Neural cell (in vitro differentiated cells): ENCODE data around the gene TOR1AIP2. TPM values are rescaled to one million over a fixed set of nuclear protein-coding genes. Genes with fewer than 3 reads are reported as not detected.

Experiments
- H2AFZ ChIP-seq: fragments of 200-600, 300-800 bp; sonication (generic), shearing (Covaris generic); 2 replicates; pipeline ENCODE4 v1.6.0; 2014; ENCODE audit warnings: low read depth, mild to moderate bottlenecking, antibody characterized with exemption, low read length, moderate library complexity
- H3F3A ChIP-seq: fragments of 200-600 bp; shearing (Covaris generic); 2 replicates; pipeline ENCODE4 v1.6.1; 2016; ENCODE audit warnings: mild to moderate bottlenecking, moderate library complexity, mixed read lengths, antibody characterized with exemption, low read length; ENCODE audit not compliant: insufficient read depth, poor library complexity, severe bottlenecking
- H3K27ac ChIP-seq: fragments of 200-600, 300-800 bp; sonication (generic), shearing (Covaris generic); 2 replicates; pipeline ENCODE4 v1.5.1; 2014; ENCODE audit warnings: mild to moderate bottlenecking, low read length, moderate library complexity
- H3K27me3 ChIP-seq: fragments of 300-800, 200-600 bp; sonication (generic), shearing (Covaris generic); 2 replicates; pipeline ENCODE4 v1.6.0; 2014; ENCODE audit warnings: mild to moderate bottlenecking, low read depth, low read length, moderate library complexity; ENCODE audit not compliant: insufficient read depth
- H3K36me3 ChIP-seq: fragments of 300-800, 200-600 bp; sonication (generic), shearing (Covaris generic); 2 replicates; pipeline ENCODE4 v1.5.1; 2014; ENCODE audit warnings: mild to moderate bottlenecking, antibody characterized with exemption, low read length, moderate library complexity; ENCODE audit not compliant: insufficient read depth
- H3K4me2 ChIP-seq: fragments of 300-800, 200-600 bp; sonication (generic), shearing (Covaris generic); 2 replicates; pipeline ENCODE4 v1.6.0; 2014; ENCODE audit warnings: mild to moderate bottlenecking, low read length
- H3K4me3 ChIP-seq: fragments of 300-800, 200-600 bp; sonication (generic), shearing (Covaris generic); 2 replicates; pipeline ENCODE4 v1.5.1; 2014; ENCODE audit warnings: mild to moderate bottlenecking, low read length, moderate library complexity
- H3K79me2 ChIP-seq: fragments of 200-600 bp; shearing (Covaris generic); replicated peaks from 2 replicates; pipeline ENCODE4 v1.6.0; 2014; ENCODE audit warnings: mild to moderate bottlenecking, low read length, moderate library complexity; ENCODE audit not compliant: insufficient read depth
- H3K9ac ChIP-seq: fragments of 300-800, 200-600 bp; sonication (generic), shearing (Covaris generic); 2 replicates; pipeline ENCODE4 v1.6.1; 2016; ENCODE audit warnings: mild to moderate bottlenecking, low read length, mixed read lengths
- H3K9me2 ChIP-seq: fragments of 200-600 bp; shearing (Covaris generic); 2 replicates; pipeline ENCODE4 v1.6.1; 2016; ENCODE audit warnings: mild to moderate bottlenecking, low read length, mixed read lengths; ENCODE audit not compliant: insufficient read depth
- H3K9me3 ChIP-seq: fragments of 200-600, 300-800 bp; sonication (generic), shearing (Covaris generic); 2 replicates; pipeline ENCODE4 v1.6.1; 2016; ENCODE audit warnings: mild to moderate bottlenecking, mixed run types, low read length, moderate library complexity, mixed read lengths
- H4K20me1 ChIP-seq: fragments of 200-600 bp; shearing (Covaris generic); 2 replicates; pipeline ENCODE4 v1.6.1; 2016; ENCODE audit warnings: mild to moderate bottlenecking, mixed run types; ENCODE audit not compliant: insufficient read depth
- EP300 ChIP-seq: fragments of 450-650 bp; conservative IDR thresholded peaks from 2 replicates; pipeline ENCODE4 v1.6.1; 2014; ENCODE audit warnings: antibody characterized with exemption, mild to moderate bottlenecking, moderate library complexity; ENCODE audit not compliant: poor library complexity, severe bottlenecking
- EZH2 ChIP-seq: fragments of 200-600, 300-800 bp; shearing (Covaris generic), sonication (generic); IDR thresholded peaks from 2 replicates; pipeline ENCODE4 v1.6.1; 2014; ENCODE audit warnings: antibody characterized with exemption, low read length, borderline replicate concordance, mild to moderate bottlenecking; ENCODE audit not compliant: insufficient read depth, poor library complexity, severe bottlenecking
- MXI1 ChIP-seq: fragments of 450-650 bp; conservative IDR thresholded peaks from 2 replicates; pipeline ENCODE4 v1.6.1; 2014; ENCODE audit warnings: antibody characterized with exemption, mild to moderate bottlenecking; ENCODE audit not compliant: poor library complexity, severe bottlenecking
- POLR2AphosphoS5 ChIP-seq: IDR thresholded peaks from 2 replicates; pipeline ENCODE4 v1.6.1; 2012
- RAD21 ChIP-seq: fragments of 450-650 bp; conservative IDR thresholded peaks from 2 replicates; pipeline ENCODE4 v1.6.1; 2014; ENCODE audit warnings: antibody characterized with exemption, mild to moderate bottlenecking, moderate library complexity
- SMC3 ChIP-seq: fragments of 450-650 bp; conservative IDR thresholded peaks from 2 replicates; pipeline ENCODE4 v1.6.1; 2014; ENCODE audit warnings: antibody characterized with exemption, mild to moderate bottlenecking, moderate library complexity; ENCODE audit not compliant: poor library complexity
- TAF1 ChIP-seq: IDR thresholded peaks from 2 replicates; pipeline ENCODE4 v1.6.1; 2012; ENCODE audit warnings: low read depth
- polyA plus RNA-seq: library from polyadenylated mRNA; depleted of rRNA; stranded (reverse); fragments of >200 nt; gene quantifications from 2 replicates; pipeline ENCODE4 v1.2.3, GENCODE V29; 2014
- TF ChIP-seq, protein P1 (sequence below): IDR thresholded peaks from 2 replicates; pipeline ENCODE4 v1.6.1; 2012; ENCODE audit warnings: borderline replicate concordance
- TF ChIP-seq, protein P2 (sequence below): fragments of 450-650 bp; IDR thresholded peaks from 2 replicates; pipeline ENCODE4 v1.5.1; 2014; ENCODE audit warnings: antibody characterized with exemption, mild to moderate bottlenecking, moderate library complexity; ENCODE audit not compliant: poor library complexity, severe bottlenecking

The TOR1AIP2 gene
- polyA plus RNA-seq, 1 donor from 2014 or later, result 44.7 TPM

DNA sequence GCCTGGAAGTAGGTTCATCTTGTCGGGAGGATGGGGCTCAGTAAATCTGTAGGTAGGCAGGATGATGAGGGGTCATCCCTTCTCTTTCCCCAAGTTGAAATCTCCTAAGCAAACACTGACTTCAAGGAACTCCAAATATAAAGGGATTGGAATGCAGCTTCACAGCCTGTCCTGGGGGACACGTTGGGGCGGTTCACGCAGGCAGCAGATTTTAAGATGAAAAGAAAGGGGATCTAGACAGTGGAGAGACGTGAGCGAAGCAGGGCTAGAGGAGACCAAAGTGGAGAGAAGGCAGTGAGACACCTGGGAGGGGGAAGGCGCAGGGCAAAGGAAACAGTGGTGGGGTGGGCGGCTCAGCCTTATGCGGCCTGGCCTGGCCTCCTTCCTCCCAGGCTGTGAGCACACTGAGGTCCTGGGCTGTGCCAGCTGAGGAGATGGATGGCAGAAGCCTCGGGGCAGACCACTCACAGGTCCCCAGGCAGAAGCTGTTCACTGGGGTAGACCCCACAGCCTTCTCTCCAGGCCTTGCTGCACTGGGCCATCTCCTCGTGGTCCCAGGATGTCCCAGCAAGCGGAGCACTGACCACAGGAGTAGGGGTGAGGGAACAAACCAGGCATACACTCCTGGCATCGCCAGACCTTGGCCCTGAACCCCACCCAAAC, 51.7 kb downstream of the TOR1AIP2 start:
- Histone ChIP-seq H3K27ac (no peak overlapping the region), H4K20me1 (no peaks in the 10 kb centered on the region), H3K36me3 (no peaks in the 10 kb centered on the region), H2AFZ (no peak overlapping the region), H3K9ac (no peak overlapping the region), H3K4me3 (no peak overlapping the region), H3K79me2 (no peaks in the 10 kb centered on the region), H3K4me2 (no peak overlapping the region), H3K9me3 (no peaks in the 10 kb centered on the region), H3F3A (no peaks in the 10 kb centered on the region), H3K27me3 (no peaks in the 10 kb centered on the region), H3K9me2 (no peaks in the 10 kb centered on the region)
- TF ChIP-seq SMC3 (no peak), POLR2AphosphoS5 (no peak), RAD21 (no peak), EP300 (no peak), TAF1 (no peak), MXI1 (no peak), EZH2 (no peak)
- TF ChIP-seq, protein P1, sequence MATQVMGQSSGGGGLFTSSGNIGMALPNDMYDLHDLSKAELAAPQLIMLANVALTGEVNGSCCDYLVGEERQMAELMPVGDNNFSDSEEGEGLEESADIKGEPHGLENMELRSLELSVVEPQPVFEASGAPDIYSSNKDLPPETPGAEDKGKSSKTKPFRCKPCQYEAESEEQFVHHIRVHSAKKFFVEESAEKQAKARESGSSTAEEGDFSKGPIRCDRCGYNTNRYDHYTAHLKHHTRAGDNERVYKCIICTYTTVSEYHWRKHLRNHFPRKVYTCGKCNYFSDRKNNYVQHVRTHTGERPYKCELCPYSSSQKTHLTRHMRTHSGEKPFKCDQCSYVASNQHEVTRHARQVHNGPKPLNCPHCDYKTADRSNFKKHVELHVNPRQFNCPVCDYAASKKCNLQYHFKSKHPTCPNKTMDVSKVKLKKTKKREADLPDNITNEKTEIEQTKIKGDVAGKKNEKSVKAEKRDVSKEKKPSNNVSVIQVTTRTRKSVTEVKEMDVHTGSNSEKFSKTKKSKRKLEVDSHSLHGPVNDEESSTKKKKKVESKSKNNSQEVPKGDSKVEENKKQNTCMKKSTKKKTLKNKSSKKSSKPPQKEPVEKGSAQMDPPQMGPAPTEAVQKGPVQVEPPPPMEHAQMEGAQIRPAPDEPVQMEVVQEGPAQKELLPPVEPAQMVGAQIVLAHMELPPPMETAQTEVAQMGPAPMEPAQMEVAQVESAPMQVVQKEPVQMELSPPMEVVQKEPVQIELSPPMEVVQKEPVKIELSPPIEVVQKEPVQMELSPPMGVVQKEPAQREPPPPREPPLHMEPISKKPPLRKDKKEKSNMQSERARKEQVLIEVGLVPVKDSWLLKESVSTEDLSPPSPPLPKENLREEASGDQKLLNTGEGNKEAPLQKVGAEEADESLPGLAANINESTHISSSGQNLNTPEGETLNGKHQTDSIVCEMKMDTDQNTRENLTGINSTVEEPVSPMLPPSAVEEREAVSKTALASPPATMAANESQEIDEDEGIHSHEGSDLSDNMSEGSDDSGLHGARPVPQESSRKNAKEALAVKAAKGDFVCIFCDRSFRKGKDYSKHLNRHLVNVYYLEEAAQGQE, result no peak
- TF ChIP-seq, protein P2, sequence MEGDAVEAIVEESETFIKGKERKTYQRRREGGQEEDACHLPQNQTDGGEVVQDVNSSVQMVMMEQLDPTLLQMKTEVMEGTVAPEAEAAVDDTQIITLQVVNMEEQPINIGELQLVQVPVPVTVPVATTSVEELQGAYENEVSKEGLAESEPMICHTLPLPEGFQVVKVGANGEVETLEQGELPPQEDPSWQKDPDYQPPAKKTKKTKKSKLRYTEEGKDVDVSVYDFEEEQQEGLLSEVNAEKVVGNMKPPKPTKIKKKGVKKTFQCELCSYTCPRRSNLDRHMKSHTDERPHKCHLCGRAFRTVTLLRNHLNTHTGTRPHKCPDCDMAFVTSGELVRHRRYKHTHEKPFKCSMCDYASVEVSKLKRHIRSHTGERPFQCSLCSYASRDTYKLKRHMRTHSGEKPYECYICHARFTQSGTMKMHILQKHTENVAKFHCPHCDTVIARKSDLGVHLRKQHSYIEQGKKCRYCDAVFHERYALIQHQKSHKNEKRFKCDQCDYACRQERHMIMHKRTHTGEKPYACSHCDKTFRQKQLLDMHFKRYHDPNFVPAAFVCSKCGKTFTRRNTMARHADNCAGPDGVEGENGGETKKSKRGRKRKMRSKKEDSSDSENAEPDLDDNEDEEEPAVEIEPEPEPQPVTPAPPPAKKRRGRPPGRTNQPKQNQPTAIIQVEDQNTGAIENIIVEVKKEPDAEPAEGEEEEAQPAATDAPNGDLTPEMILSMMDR, result no peak

DNA sequence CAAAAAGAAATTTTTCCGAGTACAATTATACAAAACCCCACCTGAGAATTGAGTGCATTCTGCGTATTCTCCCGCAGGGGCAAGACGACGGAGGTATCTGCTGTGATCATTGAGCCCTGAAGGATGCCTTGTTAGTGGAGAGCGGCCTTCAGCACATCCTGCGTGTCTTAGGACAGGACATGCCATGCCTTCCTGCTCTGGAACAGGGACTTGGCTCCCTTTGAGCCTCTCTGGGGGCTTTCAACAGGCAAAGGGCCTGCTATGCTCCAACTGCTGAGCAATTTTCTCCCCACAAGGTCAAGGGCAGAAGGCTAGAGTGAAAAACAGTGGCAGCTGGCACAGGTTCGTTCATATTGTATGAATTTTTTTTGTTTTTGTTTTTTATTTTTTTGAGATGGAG, 52.4 kb downstream of the TOR1AIP2 start:
- H3K27me3 ChIP-seq, result no peaks in the 10 kb centered on the region

More for the DNA sequence above, 52.4 kb downstream of the TOR1AIP2 start:
- H2AFZ ChIP-seq, result no peak overlapping the region
- H3K9me3 ChIP-seq, result no peaks in the 10 kb centered on the region
- TF ChIP-seq EP300, result no peak
- TF ChIP-seq RAD21, result no peak
- TF ChIP-seq MXI1, result no peak
- TF ChIP-seq SMC3, result no peak
- no peak for TF ChIP-seq TAF1
- TF ChIP-seq, protein P2, result no peak
- TF ChIP-seq, protein P1, result no peak
- TF ChIP-seq EZH2, result no peak
- TF ChIP-seq POLR2AphosphoS5, result no peak
- H3K9me2 ChIP-seq, result no peaks in the 10 kb centered on the region
- no peak overlapping the region for H3K4me2 ChIP-seq
- H3K36me3 ChIP-seq, result no peaks in the 10 kb centered on the region
- H3K79me2 ChIP-seq, result no peaks in the 10 kb centered on the region
- H3K9ac ChIP-seq, result no peak overlapping the region
- no peaks in the 10 kb centered on the region for H3F3A ChIP-seq
- no peak overlapping the region for H3K27ac ChIP-seq
- H4K20me1 ChIP-seq, result no peaks in the 10 kb centered on the region
- H3K4me3 ChIP-seq, result no peak overlapping the region
